Loucy (cell line): ENCODE measurements around the gene RBFOX2.

Source experiments
- H2AFZ ChIP-seq: fragments of 200-600 bp; sonication (generic); 2 replicates; pipeline ENCODE4 v1.6.0; 2016; ENCODE audit warnings: antibody characterized with exemption, mild to moderate bottlenecking, low read length, moderate library complexity
- H3F3A ChIP-seq: fragments of 200-600 bp; 2 replicates; pipeline ENCODE4 v1.6.0; 2016; ENCODE audit warnings: antibody characterized with exemption, low read depth, mild to moderate bottlenecking
- H3K27me3 ChIP-seq: fragments of 200-600 bp; sonication (generic); 2 replicates; pipeline ENCODE4 v1.6.1; 2014; ENCODE audit warnings: low read length, mild to moderate bottlenecking; ENCODE audit not compliant: insufficient read depth, poor library complexity, severe bottlenecking
- H3K36me3 ChIP-seq: fragments of 200-600 bp; sonication (generic); 2 replicates; pipeline ENCODE4 v1.6.1; 2016; ENCODE audit warnings: low read length; ENCODE audit not compliant: insufficient read depth
- H3K4me1 ChIP-seq: fragments of 200-600 bp; sonication (generic); 2 replicates; pipeline ENCODE4 v1.5.1; 2014; ENCODE audit warnings: low read length, mild to moderate bottlenecking; ENCODE audit not compliant: insufficient read depth, poor library complexity, severe bottlenecking
- H3K4me2 ChIP-seq: fragments of 200-600 bp; sonication (generic); 2 replicates; pipeline ENCODE4 v1.6.0; 2014; ENCODE audit warnings: antibody characterized with exemption, low read length, low read depth, mild to moderate bottlenecking; ENCODE audit not compliant: poor library complexity, severe bottlenecking
- H3K4me3 ChIP-seq: fragments of 200-600 bp; sonication (generic); 2 replicates; pipeline ENCODE4 v1.5.1; 2014; ENCODE audit warnings: low read length, mild to moderate bottlenecking, mixed read lengths; ENCODE audit not compliant: poor library complexity, severe bottlenecking
- H3K79me2 ChIP-seq: fragments of 200-600 bp; sonication (generic); 2 replicates; pipeline ENCODE4 v1.6.1; 2014; ENCODE audit warnings: low read length; ENCODE audit not compliant: insufficient read depth
- H3K9ac ChIP-seq: fragments of 200-600 bp; sonication (generic); 2 replicates; pipeline ENCODE4 v1.6.0; 2014; ENCODE audit warnings: mild to moderate bottlenecking, low read depth, low read length, moderate library complexity; ENCODE audit not compliant: poor library complexity, severe bottlenecking
- H3K9me2 ChIP-seq: fragments of 200-600 bp; sonication (generic); replicated peaks from 2 replicates; pipeline ENCODE4 v1.6.1; 2016; ENCODE audit warnings: low read depth, low read length, mixed read lengths
- H3K9me3 ChIP-seq: fragments of 200-600 bp; sonication (generic); 2 replicates; pipeline ENCODE4 v1.6.1; 2014; ENCODE audit warnings: mild to moderate bottlenecking, antibody characterized with exemption, low read length, low read depth; ENCODE audit not compliant: insufficient read depth
- H4K20me1 ChIP-seq: fragments of 200-600 bp; sonication (generic); 2 replicates; pipeline ENCODE4 v1.6.0; 2014; ENCODE audit warnings: antibody characterized with exemption, low read length, mild to moderate bottlenecking; ENCODE audit not compliant: insufficient read depth, poor library complexity, severe bottlenecking
- CTCF ChIP-seq: fragments of 200-600 bp; sonication (generic); conservative IDR thresholded peaks from 2 replicates; pipeline ENCODE4 v1.5.1; 2014; ENCODE audit warnings: mild to moderate bottlenecking, antibody characterized with exemption, low read length
- EZH2phosphoT487 ChIP-seq: fragments of 200-600 bp; IDR thresholded peaks from 2 replicates; pipeline ENCODE4 v1.6.1; 2018; ENCODE audit warnings: antibody characterized with exemption, mild to moderate bottlenecking, moderate library complexity, borderline replicate concordance

The RBFOX2 gene

GRCh38 chr22:35966314-35967045 lies 62.1 kb downstream of the RBFOX2 start:
- no peaks in the 10 kb centered on the region for H3F3A ChIP-seq
- H3K4me1 ChIP-seq: peaks cover 31% of the 10 kb centered on the region
- H3K36me3 ChIP-seq: no peaks in the 10 kb centered on the region
- no peak overlapping the region for H3K9ac ChIP-seq
- no peak overlapping the region for H2AFZ ChIP-seq
- no peak overlapping the region for H3K4me2 ChIP-seq
- H3K9me2 ChIP-seq: no peaks in the 10 kb centered on the region
- no peak for TF ChIP-seq CTCF
- TF ChIP-seq EZH2phosphoT487: no peak
- no peaks in the 10 kb centered on the region for H4K20me1 ChIP-seq
- H3K4me3 ChIP-seq: no peak overlapping the region
- H3K79me2 ChIP-seq: peaks cover 3% of the 10 kb centered on the region
- H3K9me3 ChIP-seq: no peaks in the 10 kb centered on the region
- H3K27me3 ChIP-seq: no peaks in the 10 kb centered on the region

GRCh38 chr22:35963237-35963810 lies 65.3 kb downstream of the RBFOX2 start:
- no peak overlapping the region for H3K4me3 ChIP-seq
- H3K36me3 ChIP-seq: no peaks in the 10 kb centered on the region
- no peak overlapping the region for H3K4me2 ChIP-seq
- H3K9me2 ChIP-seq: no peaks in the 10 kb centered on the region
- peaks cover 12% of the 10 kb centered on the region for H3K4me1 ChIP-seq
- no peaks in the 10 kb centered on the region; the same call in 1 of the 2 replicates for H3K79me2 ChIP-seq
- H3K9ac ChIP-seq: no peak overlapping the region
- no peaks in the 10 kb centered on the region for H3F3A ChIP-seq
- no peaks in the 10 kb centered on the region for H3K9me3 ChIP-seq
- H4K20me1 ChIP-seq: no peaks in the 10 kb centered on the region
- H3K27me3 ChIP-seq: no peaks in the 10 kb centered on the region
- no peak overlapping the region for H2AFZ ChIP-seq
- no peak for TF ChIP-seq CTCF
- no peak for TF ChIP-seq EZH2phosphoT487

GRCh38 chr22:35961480-35962295 lies 66.9 kb downstream of the RBFOX2 start:
- Histone ChIP-seq H3K36me3 (no peaks in the 10 kb centered on the region), H3K4me3 (no peak overlapping the region), H3K27me3 (no peaks in the 10 kb centered on the region), H4K20me1 (no peaks in the 10 kb centered on the region), H3K9me2 (no peaks in the 10 kb centered on the region), H3F3A (no peaks in the 10 kb centered on the region), H3K79me2 (no peaks in the 10 kb centered on the region; the same call in 1 of the 2 replicates), H3K4me1 (peaks cover 17% of the 10 kb centered on the region), H3K4me2 (no peak overlapping the region), H3K9ac (no peak overlapping the region), H3K9me3 (no peaks in the 10 kb centered on the region), H2AFZ (no peak overlapping the region)
- TF ChIP-seq CTCF (no peak), EZH2phosphoT487 (no peak)
